ENCODE measurements around the gene NAV3.

- TF ChIP-seq, protein P1, sequence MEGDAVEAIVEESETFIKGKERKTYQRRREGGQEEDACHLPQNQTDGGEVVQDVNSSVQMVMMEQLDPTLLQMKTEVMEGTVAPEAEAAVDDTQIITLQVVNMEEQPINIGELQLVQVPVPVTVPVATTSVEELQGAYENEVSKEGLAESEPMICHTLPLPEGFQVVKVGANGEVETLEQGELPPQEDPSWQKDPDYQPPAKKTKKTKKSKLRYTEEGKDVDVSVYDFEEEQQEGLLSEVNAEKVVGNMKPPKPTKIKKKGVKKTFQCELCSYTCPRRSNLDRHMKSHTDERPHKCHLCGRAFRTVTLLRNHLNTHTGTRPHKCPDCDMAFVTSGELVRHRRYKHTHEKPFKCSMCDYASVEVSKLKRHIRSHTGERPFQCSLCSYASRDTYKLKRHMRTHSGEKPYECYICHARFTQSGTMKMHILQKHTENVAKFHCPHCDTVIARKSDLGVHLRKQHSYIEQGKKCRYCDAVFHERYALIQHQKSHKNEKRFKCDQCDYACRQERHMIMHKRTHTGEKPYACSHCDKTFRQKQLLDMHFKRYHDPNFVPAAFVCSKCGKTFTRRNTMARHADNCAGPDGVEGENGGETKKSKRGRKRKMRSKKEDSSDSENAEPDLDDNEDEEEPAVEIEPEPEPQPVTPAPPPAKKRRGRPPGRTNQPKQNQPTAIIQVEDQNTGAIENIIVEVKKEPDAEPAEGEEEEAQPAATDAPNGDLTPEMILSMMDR (IDR thresholded peaks at IDR 0.05; ENCODE audit: low read depth, low read length, poor library complexity, severe bottlenecking): no peak
- TF ChIP-seq EZH2phosphoT487 (IDR thresholded peaks at IDR 0.05; ENCODE audit: borderline replicate concordance, low read length): no peak
These were observed 63.2 kb downstream of the NAV3 start for GRCh38 chr12:77893918-77894317.
